Stimulated activated naive CD4-positive, alpha-beta T cell (primary cell): Measurements from ENCODE around the gene ARHGAP21.

Experiments
- DNase-seq, 6 experiments: peaks; one replicate each; lab custom pipeline; 2025; lab: John Stamatoyannopoulos, UW

ARHGAP21 gene

DNA sequence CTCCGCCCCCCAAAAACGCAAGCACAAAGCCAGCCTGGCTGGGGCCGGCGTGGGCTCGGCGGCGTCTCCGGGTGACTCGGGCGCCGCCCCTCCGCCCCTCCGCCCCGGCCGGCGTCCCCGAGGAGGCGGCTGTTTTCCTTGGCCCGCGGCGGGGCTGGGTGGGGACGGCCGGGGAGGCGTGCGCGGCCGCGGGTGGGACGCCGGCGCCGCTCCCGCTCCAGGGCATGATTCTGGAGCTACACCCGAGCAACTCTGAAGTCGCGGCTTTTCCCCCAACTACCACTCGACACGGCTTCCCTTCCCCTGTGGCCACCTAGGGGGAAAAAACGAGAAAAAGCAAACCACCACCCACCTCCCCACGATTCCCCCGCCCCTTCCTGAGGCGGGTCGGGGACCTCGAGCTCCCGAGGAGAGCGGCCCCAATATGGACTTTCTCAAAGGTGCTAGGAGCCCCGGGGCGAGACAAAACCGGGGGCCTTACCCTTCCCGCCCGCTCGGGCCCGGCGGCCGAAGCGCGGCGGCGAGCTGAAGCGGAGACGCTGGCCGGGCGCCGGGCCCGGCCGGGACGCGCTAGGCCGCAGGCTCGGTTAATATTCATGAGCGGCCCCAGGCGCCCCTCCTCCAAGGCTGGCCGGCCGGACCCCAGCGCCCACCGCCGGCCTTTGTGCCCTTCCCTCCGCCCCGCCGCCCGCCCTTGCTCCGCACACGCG, 856 bp downstream of the ARHGAP21 start:
- DNase-seq = peak; percentile 16 to 54 (median 44)

DNA sequence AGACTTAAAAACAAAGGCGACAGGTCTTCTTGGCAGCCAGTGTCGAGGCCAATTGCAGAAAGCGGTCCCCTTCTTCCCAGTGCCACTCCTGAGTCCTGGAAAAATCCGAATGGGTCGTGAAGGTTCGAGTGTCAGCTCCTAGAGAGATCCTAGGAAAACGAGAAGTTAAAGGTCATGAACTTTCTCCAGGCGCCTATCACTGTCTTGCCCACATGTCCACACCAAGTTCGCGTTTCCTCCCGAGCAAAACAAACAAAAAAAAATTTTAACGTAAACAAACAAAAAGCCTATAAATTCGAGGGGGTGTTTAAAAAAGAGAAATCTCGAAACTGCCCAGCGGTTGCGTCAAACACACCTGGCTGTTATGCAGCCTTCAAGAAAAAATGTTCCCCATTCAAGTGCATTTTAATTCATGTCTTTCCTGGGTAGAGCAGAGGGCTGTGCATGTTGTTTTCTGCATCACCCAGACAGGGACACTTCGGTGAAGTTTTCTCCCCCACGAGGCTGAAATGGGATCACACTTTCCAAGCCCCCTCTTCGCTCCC, 1.5 kb downstream of the ARHGAP21 start:
- DNase-seq = peak in 3 of 6 experiments; percentile 32 to 48 (median 48)

DNA sequence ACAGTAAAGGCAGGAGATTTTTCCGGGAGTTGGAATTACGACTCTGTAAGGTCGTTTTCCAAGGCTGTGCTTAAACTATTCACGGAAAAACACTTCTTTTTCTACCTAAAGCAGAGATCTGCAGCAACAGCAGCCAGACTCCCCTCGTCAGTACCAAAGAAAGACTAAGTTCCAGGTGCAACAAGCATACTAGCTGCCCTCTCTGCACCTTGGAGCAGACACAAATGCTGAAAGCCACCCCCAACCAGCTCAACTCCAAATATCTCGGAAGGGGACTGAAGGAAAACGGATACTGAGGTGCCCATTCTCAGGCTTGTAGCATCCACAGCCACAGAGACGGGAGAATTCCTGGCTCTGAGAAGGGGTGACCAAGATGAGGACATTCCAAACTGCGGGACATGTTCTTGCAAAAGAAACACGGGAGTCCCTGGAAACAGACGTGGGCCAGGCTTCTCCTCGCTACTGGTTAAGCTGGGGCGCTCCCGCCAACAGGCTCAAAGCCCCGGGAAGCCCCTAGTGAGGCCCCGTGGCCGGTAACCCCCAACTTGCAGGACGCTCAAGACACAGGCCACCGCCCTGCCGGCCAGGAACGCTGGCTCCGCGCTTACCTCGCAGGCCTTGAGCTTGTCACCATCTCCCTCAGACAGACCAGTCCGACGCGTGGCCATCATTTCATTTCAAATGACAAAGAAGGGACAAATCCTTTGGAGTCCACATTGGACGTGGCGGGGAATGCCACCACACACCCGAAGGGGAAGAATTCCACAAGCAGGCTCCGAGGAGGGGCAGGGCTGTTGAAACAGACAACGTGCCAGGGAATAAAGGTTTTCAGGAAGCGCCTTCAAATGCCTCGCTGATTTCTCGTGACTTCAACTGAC, 2.2 kb downstream of the ARHGAP21 start:
- no peak for DNase-seq

DNA sequence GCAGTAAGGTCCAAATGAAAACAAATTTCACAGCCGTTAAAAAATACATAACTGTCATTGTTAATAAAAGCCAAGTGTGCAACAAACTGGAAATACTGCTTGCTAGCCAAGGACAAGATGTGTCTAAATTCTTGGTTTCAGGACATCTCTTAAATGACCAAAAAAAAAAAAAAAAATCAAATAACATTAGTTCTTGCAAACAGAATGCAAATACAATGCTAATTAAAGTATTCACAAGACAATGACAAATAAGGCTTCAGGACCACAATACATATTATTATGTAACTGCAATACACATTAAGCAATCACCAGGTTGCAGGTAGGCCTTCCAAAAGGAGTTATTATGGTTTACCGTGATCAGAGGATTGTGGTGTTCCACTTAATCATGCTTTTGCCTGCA, 3.6 kb downstream of the ARHGAP21 start:
- DNase-seq = no peak

DNA sequence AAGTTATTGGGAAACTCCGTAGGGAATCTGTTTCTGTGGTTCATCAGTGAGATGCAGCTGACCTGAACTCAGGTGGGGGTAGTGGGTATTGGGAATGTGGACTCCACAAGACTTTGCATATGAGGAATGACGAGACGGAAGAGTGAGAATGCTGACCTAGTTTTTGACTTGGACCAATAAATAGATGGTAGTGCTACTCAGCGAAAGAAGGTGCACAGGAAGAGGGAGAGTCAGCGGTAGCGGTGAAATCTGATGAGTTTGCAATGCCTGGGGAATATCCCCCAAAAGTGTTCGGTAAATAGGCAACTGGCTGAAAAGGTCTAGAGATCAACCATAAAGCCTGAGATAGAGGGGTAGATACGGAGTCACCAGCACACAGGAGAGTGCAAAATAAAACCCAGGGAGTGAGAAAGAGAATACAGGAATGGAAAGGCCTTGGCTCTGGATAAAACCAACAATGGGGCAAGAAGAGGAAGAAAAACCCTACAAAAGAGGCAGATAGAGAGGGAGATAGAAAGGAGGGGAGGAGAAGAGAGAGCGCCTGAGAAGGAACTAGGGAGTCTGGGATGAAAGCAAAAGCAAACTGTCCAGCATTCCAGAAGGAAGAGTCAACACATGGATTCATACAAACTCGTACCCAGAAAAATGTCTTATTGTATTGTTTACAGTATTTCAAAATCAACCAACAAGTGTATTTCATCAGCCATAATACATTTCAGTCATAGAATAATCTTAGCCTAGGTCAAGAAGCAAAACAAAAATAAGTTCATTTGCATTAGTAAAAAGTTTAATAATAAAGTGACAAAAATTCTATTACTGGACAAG, 5.4 kb downstream of the ARHGAP21 start:
- no peak for DNase-seq

DNA sequence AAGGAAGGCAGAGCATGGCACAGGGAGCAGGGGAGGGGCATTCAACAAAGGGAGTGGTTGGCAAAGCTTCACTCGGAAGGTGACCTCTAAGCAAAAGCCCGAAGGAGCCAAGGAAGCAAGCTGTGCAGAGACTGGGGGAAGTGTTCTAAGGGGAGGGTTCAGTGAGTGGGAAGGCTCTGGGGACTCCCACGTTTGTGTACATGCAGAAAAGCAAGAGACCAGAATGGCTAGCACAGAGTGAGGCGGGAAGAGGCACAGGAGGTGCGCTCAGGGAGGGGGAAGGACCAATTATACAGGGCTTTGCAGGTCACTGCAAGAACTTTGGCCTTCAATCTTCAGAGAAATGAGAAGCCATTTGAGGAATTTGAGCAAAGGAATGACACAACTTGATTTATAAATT, 7.4 kb downstream of the ARHGAP21 start:
- no peak for DNase-seq

DNA sequence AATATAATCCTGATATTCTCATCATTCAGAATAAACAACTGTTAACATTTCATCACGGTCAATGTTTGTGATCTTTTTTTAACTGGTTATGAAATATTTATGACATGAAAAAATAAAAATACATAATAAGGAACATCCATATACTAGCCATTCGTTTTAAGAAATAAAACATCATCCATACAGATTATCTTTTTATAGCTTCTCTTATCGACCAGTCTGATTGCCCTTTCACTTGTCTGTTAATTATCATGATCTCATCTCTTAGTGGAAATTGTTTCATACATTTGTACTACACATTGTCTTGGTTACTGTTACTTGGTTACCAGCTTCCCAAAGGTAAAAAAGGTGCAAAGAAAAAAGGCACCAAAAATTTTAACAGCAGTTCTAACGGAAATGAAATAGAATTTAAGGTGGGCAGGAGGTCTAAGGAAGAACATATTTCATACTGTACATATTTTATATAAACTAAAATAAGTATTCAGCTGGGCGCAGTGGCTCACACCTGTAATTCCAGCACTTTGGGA, 8.4 kb downstream of the ARHGAP21 start:
- DNase-seq = no peak

DNA sequence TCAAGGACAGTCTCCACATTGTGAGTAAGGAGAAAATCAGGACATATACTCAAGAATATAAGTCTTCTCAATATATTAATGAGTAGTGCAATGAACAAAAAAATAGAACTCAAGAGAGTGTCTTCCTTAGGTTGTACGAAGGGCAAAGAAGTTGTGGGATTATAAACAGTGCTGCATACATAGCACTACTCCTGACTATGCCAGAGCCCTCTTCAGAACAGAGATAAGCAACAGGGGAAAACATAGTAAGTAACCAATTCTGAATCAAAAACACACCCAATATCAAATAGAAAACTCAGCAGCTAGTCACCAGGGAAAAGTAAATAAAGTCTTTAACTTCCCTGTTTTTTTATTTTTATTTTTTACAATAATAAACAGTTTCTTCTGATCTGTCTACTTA, 10.6 kb downstream of the ARHGAP21 start:
- no peak for DNase-seq

DNA sequence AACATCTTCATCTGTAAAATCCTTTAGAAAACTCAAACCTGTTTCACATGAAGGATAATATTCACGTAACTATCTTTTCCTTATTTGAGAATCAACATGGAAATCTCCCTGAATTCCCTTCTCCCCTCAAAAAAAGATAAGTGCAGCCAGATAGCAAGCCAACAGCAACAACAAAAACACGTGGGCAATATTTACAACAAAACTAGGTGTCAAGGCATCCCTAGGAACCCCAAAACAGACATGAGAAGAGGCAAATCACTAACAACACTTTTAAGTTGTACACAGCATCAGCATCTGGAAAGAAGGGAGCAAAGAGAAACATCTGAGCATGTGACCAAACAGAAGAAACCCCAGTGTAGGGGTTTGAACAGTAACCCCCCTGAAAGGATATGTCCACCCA, 12.2 kb downstream of the ARHGAP21 start:
- DNase-seq = no peak

DNA sequence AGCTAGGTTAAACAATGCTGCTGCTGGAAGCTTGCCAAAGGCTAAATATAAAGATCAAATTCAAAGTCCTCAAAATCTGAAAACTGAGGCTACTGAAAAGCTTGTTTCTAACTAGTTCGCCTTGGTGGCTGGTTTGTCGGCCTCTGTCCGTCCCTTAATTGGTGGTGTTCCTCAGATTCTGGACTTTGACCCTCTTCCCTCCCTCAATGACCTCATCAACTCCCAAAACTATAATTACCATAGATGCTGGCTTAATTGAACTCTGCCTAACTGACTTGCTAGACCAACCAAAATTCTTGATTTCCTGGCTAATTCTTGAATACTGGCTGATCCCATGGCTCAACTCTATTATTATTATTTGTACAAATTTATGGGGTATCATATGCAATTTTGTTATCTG, 15.6 kb downstream of the ARHGAP21 start:
- DNase-seq = no peak

DNA sequence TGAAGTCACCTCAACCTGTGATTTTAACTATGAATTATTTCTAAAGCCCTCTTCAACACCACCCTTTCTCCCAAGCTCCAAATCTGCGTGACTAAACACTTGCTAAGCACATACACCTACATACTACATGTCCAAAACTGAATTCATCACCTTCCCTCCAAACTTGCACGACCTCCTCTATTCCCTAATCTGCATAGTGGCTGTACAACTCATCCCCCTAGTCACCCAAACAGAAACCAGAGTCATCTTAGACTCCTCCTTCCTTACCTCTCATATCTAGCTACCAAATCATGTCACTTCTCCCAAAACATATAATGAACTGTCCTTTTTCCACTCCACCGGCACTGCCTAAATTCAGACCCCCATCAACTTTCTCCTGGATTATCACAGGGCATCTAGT, 16.2 kb downstream of the ARHGAP21 start:
- no peak for DNase-seq

DNA sequence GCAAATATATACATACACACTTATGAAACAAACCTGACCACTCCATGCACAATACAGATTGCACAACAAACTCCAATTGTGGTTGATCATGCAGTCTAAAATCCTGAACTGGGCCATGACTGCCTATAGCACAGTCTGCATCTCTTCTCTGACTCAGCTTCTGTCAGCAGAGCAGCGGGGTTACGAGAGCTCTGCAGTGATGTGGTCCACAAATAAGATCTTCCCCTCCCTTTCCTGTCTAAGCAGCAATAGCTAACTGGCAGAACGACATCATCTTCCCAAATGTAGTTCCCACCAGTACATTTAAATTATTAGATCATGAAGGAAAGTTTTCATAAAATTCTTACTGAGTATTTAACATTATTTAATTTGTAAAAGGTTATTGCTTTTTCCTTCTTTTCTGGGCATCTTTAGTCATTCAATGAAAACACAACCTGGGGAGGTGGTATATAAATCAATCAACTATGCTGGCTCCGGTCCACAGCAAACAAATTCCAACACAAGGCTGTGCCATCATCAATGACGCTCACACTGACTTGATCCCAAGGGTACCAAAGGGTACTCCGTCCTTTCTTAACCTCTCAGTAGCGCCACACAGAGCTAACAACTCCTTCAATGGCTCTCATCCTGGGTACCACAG, 17.1 kb downstream of the ARHGAP21 start:
- peak in 3 of 6 experiments; percentile 7 to 20 (median 17) for DNase-seq

DNA sequence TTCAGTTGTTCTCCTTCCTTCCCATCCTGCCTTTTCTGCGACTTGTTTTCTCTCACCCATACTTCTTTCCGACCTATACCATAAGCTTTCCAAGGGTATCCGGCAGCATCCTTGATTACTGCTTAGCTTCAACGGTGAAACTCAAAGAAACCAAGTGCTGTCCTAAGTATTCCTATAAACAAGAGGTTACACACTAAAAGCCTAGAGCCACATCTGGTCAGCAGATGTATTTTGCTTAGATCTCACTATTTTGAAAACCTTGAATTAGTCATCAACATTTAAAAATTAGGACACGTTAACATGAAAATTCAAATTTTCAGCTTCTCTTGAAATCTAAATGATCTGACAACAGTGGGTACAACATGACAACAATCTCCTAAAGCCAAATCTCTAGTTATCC, 20.0 kb downstream of the ARHGAP21 start:
- no peak for DNase-seq

DNA sequence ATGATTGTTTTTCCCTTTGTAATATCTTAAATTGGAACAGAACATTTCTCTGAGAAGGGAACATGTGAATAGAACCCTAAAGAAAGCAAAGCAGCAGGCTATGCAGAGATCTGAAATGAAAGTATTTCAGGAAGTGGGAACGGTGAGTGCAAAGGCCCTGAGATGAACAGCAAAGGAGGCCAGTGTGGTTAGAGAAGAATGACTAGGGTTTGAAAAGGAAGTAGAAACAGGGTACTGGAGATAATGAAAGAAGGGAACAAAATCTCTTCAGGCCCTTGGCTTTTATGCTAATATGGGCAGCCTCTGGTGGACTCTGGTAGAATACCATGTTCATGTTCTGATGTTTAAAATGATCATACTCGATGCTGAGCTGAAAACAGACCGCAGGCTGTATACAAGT, 22.2 kb downstream of the ARHGAP21 start:
- DNase-seq = no peak

DNA sequence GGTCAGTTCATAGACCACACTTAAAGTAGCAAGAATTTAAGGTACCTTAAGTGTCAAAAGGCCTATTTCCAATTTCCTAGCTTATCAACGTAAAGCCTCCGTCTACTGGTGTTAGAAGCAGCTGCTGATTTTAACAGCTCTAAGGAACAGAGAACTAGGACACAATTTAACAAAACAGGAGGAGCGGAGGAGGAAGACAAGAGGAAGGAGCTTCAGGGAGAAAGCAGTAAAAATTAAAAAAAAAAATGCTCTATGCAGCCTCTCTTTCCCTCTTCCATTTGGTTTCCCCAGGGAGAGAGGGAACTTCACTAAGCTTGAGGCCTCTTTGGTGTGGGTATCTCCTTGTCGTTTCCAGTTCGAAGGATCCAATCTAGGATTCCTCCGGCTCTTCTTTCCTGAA, 22.7 kb downstream of the ARHGAP21 start:
- no peak for DNase-seq

DNA sequence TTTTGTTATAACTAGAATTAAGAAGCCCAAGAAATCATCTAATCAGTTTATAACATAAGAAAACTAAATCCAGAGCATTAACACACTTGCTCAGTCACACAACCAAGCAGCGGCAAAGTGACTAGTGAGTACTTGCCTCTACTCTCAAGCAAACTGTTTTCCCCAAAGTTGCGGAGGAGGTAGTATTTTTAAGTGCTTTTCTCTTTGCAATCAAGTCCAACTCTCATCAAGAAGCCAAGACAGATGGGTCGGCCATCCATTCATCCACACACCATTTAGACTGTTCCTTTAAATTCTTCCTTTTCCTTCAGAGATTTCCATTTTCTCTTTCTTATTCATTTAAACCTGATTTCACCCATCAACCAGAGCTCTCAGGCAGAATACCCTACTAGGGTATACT, 25.4 kb downstream of the ARHGAP21 start:
- DNase-seq = no peak

DNA sequence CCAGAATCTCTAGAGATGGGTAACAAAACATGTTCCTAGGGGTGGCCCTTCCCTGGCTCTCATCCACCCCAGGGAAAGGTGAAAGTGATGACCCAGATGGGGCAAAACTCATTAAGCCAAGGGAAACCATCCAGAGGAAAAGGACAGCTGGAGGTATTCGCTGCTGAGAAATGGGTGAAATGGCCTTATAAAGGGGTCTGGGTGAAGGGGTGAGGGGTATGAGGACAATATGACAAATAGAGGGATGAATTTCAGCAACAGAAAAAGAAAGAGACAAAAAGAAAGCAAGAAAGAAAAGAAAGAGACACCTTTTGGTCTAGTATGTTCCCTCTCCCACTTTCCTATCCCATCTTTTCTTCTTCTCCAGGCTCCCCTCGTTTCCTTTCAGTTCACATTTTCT, 26.6 kb downstream of the ARHGAP21 start:
- DNase-seq = no peak

DNA sequence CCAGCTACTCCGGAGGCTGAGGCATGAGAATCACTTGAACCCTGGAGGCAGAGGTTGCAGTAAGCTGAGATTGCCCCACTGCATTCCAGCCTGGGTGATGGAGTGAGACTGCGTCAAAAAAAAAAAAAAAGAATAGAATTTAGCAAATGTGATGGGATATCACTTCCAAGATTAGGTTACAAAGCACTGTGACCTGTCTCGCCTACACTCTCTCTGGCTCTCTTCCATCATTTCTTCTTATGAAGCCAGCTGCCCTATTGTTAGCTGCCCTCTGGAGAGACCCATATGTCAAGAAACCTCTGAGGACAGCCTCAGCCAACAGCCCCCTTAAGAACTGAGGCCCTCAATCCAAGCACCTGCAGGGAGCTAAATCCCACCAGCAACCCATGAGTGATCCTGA, 28.2 kb downstream of the ARHGAP21 start:
- no peak for DNase-seq

DNA sequence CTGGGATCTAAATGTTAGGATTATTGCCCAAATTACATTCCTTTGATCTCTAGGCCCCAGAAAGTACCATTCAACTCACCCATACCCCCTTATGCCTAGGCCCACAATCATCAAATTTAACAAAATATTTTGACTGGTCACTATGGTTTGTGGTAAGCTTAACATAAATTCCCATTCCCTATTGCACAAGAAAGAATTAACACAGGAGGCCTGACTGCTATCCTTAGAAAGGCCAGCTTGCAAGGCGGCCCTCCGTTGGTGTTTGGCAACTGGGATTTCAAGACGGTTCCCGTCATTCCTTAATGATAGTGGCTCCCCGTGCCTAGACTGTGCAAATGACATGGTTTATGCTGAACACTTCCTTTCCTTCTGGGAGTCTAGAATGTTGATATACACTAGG, 29.6 kb downstream of the ARHGAP21 start:
- no peak for DNase-seq

DNA sequence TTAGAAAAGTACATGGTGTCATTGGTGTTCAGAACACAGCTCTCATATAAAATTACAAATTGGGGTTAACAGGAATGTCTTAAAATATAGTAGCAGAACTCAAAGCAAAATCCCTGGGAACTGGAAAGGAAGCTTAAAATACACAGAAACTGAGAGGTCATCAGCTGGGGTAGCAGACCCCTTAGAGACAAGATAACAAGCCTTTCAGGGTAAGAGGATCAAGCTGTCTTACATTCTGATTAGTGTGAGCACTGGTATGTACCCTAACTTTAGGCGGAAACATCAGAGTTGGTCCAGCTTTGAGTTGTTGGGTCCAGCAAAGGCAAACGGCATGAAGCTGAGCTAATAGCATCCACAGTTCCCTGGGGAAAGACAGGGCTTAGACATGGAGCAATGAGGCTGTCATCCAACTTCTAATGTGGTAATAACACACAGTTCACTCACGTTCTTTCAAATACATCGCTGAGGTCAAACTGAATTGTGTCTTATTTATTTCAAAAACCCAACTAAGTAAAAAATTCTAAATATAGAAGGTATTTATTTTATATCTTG, 32.6 kb downstream of the ARHGAP21 start:
- DNase-seq = no peak

DNA sequence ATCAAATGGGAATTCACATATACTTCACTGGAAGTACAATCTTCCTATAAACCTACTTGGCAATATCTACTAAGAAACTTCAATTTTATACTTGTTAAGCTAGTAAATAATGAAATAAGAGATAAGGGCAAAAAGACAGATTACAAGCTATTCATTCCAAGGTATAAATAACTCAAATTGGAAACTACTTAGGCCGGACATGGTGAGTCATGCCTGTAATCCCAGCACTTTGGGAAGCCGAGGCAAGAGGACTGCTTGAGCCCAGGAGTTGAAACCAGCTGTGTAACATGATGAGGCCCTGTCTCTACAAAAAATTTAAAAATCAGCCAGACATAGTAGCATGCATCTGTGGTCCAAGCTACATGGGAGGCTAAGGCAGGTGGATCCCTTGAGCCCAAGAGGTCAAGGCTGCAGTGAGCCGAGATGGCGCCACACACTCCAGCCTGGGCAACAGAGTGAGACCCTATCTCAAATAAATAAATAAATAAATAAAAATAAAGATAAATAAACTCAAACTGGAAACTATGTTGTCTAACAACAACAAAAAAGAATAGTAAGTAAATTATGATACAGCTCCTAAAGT, 37.6 kb downstream of the ARHGAP21 start:
- no peak for DNase-seq
